Eye (tissue), 1 donor: ENCODE data around the gene MSH3.
"Not testable (repeated sequence)": the region's sequence is repeated elsewhere in the genome, so short reads cannot be mapped to it uniquely, and the experiment has no call there.

Experiments used
- DNase-seq: peaks from one replicate; pipeline ENCODE4 v3.0.0-alpha.2; 2015

Gene MSH3

GRCh38 chr5:80799041-80799440 is 144.6 kb downstream of the MSH3 start:
- no peak for DNase-seq

- DNase-seq, result no peak
Measured at GRCh38 chr5:80799573-80799972, 145.1 kb downstream of the MSH3 start.

DNA sequence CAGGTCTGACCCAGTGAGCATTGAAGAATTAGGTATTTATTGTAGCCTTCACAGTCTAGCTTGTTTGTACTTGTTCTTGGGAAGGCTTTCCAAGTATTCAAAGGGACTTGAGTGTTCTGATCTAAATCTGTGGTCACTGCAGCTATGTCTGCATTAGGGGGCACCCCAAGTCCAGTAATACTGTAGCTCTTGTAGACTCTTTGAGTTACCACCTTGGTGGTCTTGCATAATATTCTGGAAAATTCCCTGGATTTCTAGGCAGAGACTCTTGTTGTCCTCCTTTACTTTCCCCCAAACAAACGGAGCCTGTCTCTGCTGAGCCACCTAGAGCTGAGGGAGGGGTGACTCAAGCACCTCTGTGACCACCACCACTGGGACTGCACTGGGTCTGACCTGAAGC is 149.9 kb downstream of the MSH3 start:
- peak; percentile 5 for DNase-seq

GRCh38 chr5:80805038-80805437 is 150.6 kb downstream of the MSH3 start:
- DNase-seq, result no peak

DNA sequence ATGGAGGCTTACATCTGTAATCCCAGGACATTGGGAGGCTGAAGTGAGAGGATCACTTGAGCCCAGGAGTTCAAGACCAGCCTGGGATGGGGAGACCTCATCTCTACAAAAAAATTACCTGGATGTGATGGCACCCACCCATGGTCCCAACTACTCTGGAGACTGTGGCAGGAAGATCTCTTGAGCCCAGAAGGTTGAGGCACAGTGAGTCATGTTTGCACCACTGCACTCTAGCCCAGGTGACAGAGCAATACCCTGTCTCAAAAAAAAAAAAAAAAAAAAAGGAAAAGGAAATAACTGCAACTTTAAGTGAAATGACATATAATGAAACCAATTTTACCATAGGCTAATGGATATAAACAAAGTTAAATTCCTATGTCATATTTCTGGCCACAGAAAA is 152.5 kb downstream of the MSH3 start:
- no peak for DNase-seq

GRCh38 chr5:80809451-80809850 is 155.0 kb downstream of the MSH3 start:
- no peak for DNase-seq

DNA sequence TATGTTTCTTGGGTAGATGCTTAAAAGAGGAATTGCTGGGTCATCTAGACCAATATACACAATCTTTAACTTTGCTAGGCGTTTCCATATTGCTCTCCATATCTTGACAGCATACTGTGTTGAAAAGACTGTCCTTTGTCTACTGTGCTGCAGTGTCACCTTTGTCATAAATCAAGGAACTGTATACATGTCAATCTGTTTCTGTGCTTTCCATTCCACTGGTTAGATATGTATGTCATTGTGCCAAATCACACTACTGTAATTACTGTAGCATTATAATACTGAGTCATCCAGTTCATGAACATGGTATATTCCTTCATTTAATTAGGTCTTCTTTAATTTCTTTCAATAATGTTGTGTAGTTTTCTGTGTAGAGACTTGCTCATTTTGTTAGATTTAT is 156.0 kb downstream of the MSH3 start:
- DNase-seq, result no peak

- no peak for DNase-seq
Measured at GRCh38 chr5:80816590-80816989, 162.1 kb downstream of the MSH3 start.

GRCh38 chr5:80820685-80821084 is 166.2 kb downstream of the MSH3 start:
- no peak for DNase-seq

DNA sequence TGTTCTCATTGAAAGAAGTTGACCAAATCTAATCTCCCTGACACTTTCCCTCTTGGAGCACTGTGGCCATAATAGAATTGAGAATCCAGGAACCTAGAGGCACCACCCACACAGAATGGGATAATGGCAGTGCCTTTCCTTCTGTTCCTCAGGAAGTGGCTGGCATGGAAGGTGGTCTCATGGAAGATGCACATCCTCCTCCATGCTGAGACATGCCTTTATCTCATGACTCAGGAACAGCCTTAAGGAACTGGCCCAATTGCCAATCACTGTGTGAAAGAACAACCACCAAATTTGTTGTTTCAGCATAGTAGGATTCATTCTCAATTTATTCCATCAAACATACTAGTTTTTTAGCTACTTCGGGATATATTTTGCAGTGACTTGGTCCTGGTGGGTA is 168.2 kb downstream of the MSH3 start:
- no peak for DNase-seq

GRCh38 chr5:80824159-80824558 is 169.7 kb downstream of the MSH3 start:
- not testable (repeated sequence) for DNase-seq

- no peak for DNase-seq
Measured at GRCh38 chr5:80825786-80826460, 171.5 kb downstream of the MSH3 start.

GRCh38 chr5:80834710-80835109 is 180.3 kb downstream of the MSH3 start:
- no peak for DNase-seq

GRCh38 chr5:80835128-80835527 is 180.7 kb downstream of the MSH3 start:
- no peak for DNase-seq

GRCh38 chr5:80837679-80838078 is 183.2 kb downstream of the MSH3 start:
- DNase-seq, result no peak

DNA sequence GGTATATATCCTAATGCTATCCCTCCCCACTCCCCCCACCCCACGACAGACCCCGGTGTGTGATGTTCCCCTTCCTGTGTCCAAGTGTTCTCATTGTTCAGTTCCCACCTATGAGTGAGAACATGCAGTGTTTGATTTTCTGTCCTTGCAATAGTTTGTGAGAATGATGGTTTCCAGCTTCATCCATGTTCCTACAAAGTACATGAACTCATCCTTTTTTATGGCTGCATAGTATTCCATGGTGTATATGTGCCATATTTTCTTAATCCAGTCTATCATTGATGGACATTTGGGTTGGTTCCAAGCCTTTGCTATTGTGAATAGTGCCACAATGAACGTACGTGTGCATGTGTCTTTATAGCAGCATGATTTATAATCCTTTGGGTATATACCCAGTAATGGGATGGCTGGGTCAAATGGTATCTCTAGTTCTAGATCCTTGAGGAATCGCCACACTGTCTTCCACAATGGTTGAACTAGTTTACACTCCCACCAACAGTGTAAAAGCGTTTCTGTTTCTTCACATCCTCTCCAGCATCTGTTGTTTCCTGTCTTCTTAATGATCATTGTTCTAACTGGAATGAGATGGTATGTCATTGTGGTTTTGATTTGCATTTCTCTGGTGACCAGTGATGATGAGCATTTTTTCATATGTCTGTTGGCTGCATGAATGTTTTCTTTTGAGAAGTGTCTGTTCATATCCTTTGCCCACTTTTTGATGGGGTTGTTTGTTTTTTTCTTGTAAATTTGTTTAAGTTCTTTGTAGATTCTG is 186.8 kb downstream of the MSH3 start:
- DNase-seq, result not testable (repeated sequence)

DNA sequence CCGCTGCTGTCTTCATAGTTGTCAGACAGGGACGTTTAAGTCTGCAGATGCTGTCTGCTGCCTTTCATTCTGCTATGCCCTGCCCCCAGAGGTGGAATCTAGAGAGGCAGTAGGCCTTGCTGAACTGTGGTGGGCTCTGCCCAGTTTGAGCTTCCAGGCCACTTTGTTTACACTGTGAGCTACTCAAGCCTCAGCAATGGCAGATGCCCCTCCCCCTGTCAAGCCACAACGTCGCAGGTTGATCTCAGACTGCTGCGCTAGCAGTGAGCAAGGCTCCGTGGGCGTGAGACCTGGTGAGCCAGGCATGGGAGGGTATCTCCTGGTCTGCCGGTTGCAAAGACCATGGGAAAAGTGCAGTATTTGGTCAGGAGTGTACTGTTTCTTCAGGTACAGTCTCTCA is 192.0 kb downstream of the MSH3 start:
- not testable (repeated sequence) for DNase-seq

DNA sequence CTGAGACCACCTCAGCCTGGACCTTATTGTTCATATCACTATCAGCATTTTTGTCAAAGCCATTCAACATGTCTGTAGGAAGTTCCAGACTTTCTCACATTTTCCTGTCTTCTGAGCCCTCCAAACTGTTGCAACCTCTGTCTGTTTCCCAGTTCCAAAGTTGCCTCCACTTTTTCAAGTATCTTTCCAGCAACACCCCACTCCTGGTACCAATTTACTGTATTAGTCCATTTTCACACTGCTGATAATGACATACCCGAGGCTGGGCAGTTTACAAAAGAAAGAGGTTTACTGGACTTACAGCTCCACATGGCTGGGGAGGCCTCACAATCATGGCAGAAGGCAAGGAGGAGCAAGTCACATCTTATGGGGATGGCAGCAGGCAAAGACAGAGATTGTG is 195.7 kb downstream of the MSH3 start:
- not testable (repeated sequence) for DNase-seq

DNA sequence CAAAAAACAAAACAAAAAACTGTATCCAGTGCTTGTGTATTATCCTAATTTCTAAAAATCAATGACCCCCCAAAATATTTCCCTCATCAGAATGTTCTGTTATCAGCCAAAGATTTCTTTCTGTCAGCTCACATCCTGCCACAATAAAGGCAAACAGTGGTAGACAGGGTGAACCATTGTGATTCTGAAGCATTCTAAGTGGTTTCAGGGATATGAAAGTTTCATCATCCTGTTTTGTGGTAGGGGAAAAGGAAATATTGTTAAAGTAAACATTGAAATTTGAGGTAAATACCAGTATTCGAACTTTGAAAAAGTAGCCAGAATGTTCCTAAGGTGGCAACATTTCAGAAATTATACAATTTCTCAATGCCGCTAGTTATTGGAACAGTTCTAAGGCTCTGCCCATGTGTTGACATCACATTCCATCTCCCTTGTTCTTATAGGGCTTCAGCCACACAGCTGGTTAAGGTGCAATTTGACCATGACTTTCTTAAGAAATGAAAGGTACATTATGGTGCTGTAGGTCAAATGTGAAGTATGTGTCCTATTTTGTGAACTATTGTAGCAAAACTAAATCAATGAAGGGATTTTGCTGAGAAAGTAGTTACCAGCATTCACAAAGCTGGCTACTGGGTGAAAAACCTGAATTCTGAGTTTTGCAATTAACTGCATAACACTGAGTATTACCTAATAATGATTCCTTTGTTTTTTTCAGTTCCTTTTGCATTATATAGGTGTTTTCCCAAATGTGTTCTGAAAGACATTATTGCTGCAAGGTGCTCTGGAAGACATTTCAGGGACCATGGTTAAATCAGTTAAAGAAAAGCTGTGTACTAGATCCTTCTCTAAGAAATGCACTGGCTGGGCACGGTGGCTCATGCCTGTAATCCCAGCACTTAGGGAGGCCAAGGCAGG is 198.1 kb downstream of the MSH3 start:
- DNase-seq, result no peak

DNA sequence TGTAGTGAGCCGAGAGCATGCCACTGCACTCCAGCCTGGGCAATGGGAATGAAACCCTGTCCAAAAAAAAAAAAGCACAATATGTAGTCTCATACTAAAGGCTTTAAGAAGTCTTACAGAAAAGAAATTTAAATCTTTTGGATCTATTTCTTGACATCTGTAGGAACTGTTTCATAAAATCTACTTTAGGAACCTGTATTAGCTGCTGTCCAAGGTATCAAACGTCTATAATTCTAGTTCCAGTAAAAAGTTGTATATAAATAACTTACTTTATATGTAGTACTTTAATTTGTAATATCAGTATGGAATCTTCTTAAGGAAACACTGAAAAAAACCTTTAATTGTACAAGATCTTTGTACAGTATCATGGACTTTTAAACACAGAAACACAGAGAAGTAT is 199.0 kb downstream of the MSH3 start:
- DNase-seq, result no peak

- no peak for DNase-seq
Measured at GRCh38 chr5:80854583-80854982, 200.1 kb downstream of the MSH3 start.

GRCh38 chr5:80860924-80861613 is 206.6 kb downstream of the MSH3 start:
- no peak for DNase-seq

DNA sequence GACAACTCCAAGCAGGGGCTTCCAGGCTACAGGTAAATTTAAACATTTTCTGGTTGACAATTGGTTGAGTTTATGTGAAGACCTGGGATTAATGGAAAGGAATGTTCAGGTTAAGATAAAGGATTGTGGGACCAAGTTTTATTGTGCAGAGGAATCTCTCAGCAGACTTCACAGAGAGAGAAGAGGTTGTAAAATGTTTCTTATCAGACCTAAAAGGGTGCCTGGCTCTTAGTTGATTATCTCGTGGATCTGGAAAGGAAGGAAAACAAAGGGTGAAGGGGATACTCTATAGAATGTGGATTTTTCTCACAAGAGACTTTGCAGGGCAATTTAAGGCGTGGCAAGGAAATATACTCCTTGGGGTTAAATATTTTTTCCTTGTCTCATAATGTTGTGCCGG is 209.3 kb downstream of the MSH3 start:
- no peak for DNase-seq
